ENCODE measurements around the gene LEPR. TPM values are rescaled to one million over a fixed set of nuclear protein-coding genes. Genes with fewer than 3 reads are reported as not detected.
A peak's percentile ranks its signal among the peaks of the same experiment; 100 is the strongest.

LEPR gene
- total RNA-seq, 2 donors from 2014 or later, result 4.6 to 9.2 TPM

DNA sequence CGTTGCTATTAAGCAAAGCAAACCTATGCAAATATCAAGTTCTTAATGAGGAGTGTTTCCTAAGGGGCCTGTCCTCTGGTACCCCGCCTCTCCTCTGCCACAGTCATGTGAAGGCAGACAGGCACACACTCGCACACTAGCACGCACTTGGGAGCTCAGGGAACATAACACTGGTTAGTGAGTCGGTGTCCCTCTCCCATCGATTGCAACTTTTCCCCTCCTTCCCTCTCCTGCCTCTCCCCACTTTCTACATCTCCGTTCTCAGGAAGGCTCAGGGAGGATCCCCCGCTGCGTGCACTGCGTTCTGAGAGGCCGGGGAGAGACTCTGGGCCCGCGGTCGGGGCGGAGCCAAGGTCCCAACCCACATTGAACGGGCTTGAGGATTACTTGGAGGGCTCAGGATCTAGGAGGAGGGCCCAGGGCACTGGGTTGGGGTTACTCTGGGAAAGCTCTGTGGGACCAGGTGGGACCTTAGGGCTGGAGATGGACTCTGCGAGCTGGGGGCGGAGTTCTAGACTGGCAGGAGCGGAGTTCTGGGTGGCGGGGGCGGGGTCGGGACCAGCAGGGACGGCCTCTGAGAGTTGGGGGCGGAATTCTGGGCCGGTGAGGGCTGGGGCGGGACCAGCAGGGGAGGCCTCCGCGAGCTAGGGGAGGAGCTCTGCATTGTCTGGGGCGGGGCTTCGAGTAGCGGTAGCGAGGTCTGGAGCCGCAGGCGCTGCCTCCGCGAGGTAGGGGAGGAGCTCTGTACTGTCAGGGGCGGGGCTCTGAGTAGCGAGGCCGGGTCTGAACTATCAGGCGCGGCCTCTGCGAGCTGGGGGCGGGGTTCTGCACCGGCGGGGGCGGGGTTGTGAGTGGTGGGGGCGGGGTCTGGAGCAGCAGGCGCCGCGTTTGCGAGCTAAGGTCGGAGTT is 533 bp upstream of the LEPR start:
- Mint-ChIP-seq H3K27ac (peak overlapping the region; percentile 95), H3K4me1 (peaks cover 19% of the 10 kb centered on the region), H3K9me3 (no peaks in the 10 kb centered on the region), H3K4me3 (no peak overlapping the region), H3K27me3 (no peaks in the 10 kb centered on the region), H3K36me3 (ENCODE audit: low read depth) (peaks cover 9% of the 10 kb centered on the region)
- ATAC-seq (replicated peaks), result peak; percentile 92

DNA sequence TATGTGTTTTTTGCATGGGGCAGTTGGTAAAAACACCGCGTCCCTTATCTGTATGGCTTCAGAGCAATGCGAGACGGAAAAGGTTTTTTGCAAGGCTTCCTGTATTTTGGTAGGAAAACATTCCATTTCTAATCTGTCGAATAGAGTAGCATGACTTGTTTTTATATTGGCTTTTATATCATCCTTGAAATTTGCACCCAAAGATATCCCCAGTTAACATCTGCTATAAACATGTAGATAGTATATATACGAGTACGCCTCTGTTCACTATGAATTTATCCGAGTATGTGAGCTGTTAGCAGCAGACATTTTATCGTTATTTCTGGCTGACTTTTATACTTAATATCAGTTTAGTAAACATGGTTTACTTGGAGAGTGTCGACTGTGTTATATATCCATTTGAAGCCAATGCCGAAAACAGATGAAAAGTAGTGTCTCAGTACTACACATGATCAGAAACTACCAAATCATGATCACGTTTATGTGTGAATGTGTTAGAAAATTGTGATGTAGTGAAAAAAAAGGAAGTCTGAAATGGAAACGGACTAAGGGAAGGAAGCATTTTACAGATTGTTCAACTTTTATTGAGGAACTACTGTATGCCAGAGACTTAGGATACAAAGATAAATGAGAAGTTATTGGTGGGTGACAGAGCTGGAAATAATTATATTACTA is 1.0 kb downstream of the LEPR start:
- Mint-ChIP-seq H3K27me3 (no peaks in the 10 kb centered on the region), H3K27ac (no peak overlapping the region), H3K36me3 (ENCODE audit: low read depth) (peaks cover 24% of the 10 kb centered on the region), H3K9me3 (no peaks in the 10 kb centered on the region), H3K4me1 (peaks cover 32% of the 10 kb centered on the region), H3K4me3 (no peak overlapping the region)
- no peak for ATAC-seq (replicated peaks)

DNA sequence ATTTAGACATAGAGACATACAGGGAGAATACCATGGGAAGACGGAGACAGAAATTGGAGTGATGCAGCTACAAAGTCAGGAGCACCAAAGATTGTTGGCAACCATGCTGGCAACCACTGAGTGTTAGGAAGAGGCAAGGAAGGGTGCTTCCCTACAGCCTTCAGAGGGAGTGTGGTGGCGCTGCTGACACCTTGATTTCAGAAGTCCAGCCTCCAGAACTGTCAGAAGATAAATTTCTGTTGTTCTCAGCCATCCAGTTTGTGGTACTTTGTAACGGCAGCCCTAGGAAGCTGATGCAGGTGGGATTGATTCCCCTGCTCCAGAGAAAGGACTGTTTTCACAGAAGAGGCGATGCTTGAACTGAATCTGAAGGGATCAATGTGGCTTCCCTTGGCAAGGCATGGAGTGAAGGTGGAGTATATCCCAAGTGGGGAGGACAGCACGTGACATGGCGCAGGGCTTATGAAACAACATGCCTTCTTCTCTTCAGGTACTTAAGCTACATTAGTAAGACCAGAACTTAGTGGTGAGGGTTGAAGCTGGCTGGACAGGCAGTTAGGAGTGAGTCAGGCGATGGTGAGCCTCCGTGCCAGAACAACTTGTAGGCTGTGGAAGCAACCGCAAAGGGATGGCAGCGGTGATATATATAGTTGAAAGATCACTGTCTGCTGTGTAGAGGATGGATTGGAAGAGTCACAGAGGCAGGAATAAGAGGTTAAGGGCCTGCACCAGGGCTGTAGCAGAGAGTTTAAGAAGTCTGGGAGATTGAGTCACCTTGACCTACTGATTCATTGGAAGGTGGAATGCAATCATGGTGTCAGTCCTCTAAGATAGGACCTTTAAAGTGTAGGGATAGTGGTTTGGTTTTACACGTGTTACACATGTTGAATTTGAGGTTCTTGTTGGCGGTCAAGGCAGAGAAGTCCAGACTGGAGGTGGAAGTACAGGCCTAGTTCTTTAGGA is 2.1 kb downstream of the LEPR start:
- H3K4me3 Mint-ChIP-seq, result no peak overlapping the region
- H3K36me3 Mint-ChIP-seq (ENCODE audit: low read depth), result peaks cover 35% of the 10 kb centered on the region
- no peak overlapping the region for H3K27ac Mint-ChIP-seq
- peaks cover 32% of the 10 kb centered on the region for H3K4me1 Mint-ChIP-seq
- no peaks in the 10 kb centered on the region for H3K9me3 Mint-ChIP-seq
- no peak for ATAC-seq (replicated peaks)
- H3K27me3 Mint-ChIP-seq, result no peaks in the 10 kb centered on the region

DNA sequence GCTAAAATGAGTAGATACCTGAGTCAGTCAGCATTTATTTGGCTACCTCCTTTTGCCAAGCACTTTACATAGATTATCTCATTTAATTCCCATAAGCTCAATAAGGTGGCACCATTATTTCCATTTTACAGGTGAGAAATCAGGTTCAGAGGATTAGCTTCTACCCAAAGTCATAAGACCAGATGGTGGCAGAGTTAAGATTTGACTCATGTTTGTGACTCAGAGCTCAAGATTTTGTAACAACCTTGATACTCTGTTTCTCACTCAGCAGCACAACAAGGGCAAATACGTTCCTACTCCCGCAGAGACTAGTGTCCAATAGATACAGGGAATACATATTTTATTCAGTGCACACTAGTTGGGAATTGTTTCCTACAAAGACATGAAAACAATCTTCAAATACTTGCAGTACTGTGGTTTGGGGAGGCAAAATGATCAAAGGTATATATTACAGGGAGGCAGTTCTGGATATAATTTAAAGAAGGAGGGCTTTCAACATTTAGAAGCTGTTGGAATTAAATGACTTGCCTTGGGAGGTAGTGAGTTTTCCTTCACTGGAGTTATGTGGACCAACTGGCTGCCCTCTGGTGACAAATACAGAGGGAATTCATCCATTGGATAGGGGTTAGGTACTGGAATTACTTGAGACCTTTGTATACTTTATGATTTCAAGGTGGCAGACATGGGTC is 3.6 kb downstream of the LEPR start:
- Mint-ChIP-seq H3K36me3 (ENCODE audit: low read depth) (peaks cover 49% of the 10 kb centered on the region), H3K4me3 (no peak overlapping the region), H3K27me3 (no peaks in the 10 kb centered on the region), H3K27ac (no peak overlapping the region), H3K9me3 (no peaks in the 10 kb centered on the region), H3K4me1 (peaks cover 30% of the 10 kb centered on the region)
- ATAC-seq (replicated peaks), result peak; percentile 22

DNA sequence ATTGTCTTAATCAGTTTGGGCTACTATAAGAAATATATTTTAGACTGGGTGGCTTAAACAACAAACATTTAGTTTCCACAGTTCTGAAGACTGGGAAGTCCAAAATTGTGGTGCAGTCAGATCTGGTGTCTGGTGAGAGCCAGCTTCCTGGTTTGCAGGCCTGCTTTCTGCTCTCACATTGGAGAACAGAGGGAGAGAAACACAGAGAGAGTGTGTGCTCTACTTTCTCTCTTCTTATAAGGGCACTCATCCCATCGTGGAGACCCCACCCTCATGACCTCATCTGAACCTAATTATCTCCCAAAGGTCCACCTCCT is 4.1 kb downstream of the LEPR start:
- peaks cover 31% of the 10 kb centered on the region for H3K4me1 Mint-ChIP-seq
- H3K27ac Mint-ChIP-seq, result no peak overlapping the region
- no peak overlapping the region for H3K4me3 Mint-ChIP-seq
- peaks cover 52% of the 10 kb centered on the region for H3K36me3 Mint-ChIP-seq (ENCODE audit: low read depth)
- no peak for ATAC-seq (replicated peaks)
- no peaks in the 10 kb centered on the region for H3K27me3 Mint-ChIP-seq
- no peaks in the 10 kb centered on the region for H3K9me3 Mint-ChIP-seq

DNA sequence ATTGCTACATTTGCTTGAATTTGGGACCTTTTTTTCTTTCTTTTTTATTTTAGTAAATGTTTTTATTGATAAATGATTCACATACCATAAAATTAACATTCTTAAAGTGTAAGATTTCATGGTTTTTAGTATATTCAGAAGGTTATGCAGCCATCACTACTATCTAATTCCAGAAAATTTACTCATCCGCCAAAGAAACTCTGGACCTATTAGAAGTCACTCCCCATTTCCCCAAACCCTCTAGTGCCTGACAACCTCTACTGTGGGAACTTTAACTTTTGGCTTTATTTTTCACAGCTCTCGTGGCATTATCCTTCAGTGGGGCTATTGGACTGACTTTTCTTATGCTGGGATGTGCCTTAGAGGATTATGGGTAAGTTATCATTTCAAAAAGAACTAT is 4.5 kb downstream of the LEPR start:
- H3K36me3 Mint-ChIP-seq (ENCODE audit: low read depth), result peaks cover 57% of the 10 kb centered on the region
- H3K4me3 Mint-ChIP-seq, result no peak overlapping the region
- no peaks in the 10 kb centered on the region for H3K9me3 Mint-ChIP-seq
- no peak for ATAC-seq (replicated peaks)
- H3K27me3 Mint-ChIP-seq, result no peaks in the 10 kb centered on the region
- no peak overlapping the region for H3K27ac Mint-ChIP-seq
- H3K4me1 Mint-ChIP-seq, result peaks cover 30% of the 10 kb centered on the region

DNA sequence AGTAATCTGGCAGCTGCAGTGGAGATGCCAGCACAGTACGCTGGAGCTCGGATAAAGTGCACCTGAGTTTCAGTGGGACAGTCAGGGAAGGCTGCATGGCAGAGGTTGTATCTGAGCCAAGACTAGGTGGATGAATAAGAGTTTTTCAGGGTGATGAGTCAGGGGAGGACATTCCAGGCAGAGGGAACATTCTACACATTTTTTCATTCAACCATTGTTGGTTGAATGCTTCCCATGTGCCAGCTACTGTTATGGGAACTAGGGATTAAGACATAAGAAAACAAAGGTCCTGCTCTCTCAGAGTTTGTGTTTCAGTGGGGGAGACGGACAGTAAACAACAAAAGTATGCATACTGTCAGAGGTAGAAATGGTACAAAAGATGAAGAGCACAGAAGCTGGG is 5.2 kb downstream of the LEPR start:
- H3K27ac Mint-ChIP-seq, result peak overlapping the region; percentile 22
- ATAC-seq (replicated peaks), result no peak
- H3K27me3 Mint-ChIP-seq, result no peaks in the 10 kb centered on the region

DNA sequence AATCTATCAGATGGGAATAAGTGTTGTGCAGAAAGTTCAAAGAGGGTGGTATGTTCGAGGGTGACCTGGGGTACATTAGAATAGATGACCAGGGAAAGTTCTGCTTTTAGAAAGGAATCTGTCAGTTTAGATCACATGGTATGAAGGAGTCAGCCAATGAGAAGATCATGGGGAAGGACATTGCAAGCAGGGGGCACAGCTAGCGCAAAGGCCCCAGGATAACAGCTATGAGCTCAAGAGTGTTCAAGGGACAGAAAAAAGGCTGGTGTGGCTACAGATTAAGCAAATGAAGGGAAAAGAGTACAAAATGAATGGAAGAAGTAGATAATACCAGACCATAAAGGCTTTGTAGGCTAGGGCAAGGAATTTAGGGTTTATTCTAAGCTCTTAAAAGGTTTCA is 8.6 kb downstream of the LEPR start:
- peaks cover 78% of the 10 kb centered on the region for H3K36me3 Mint-ChIP-seq (ENCODE audit: low read depth)
- H3K9me3 Mint-ChIP-seq, result no peaks in the 10 kb centered on the region
- no peaks in the 10 kb centered on the region for H3K27me3 Mint-ChIP-seq
- peaks cover 42% of the 10 kb centered on the region for H3K4me1 Mint-ChIP-seq
- H3K27ac Mint-ChIP-seq, result peak overlapping the region; percentile 26
- no peak overlapping the region for H3K4me3 Mint-ChIP-seq
- ATAC-seq (replicated peaks), result no peak

More for the DNA sequence above, 5.2 kb downstream of the LEPR start:
- Mint-ChIP-seq H3K4me1 (peaks cover 34% of the 10 kb centered on the region), H3K36me3 (ENCODE audit: low read depth) (peaks cover 64% of the 10 kb centered on the region), H3K4me3 (no peak overlapping the region), H3K9me3 (no peaks in the 10 kb centered on the region)

DNA sequence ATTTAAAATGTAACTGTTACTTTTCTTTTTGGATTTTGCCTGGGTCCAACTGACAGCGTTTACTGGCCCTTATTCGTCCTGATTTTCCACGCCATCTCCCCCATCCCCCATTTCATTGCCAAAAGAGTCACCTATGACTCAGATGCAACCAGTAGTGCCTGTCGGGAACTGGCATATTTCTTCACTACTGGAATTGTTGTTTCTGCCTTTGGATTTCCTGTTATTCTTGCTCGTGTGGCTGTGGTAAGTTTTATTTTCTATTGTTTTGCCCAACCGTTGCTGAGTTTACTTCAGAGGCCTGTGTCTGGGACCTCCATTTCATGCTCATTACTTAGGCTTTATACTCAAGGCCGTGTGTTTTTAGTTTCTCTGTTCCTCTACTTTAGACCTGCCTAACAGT is 9.3 kb downstream of the LEPR start:
- no peaks in the 10 kb centered on the region for H3K27me3 Mint-ChIP-seq
- ATAC-seq (replicated peaks), result peak; percentile 12
- no peaks in the 10 kb centered on the region for H3K9me3 Mint-ChIP-seq
- peak overlapping the region; percentile 55 for H3K27ac Mint-ChIP-seq
- H3K4me1 Mint-ChIP-seq, result peaks cover 38% of the 10 kb centered on the region
- H3K4me3 Mint-ChIP-seq, result no peak overlapping the region
- peaks cover 78% of the 10 kb centered on the region for H3K36me3 Mint-ChIP-seq (ENCODE audit: low read depth)

DNA sequence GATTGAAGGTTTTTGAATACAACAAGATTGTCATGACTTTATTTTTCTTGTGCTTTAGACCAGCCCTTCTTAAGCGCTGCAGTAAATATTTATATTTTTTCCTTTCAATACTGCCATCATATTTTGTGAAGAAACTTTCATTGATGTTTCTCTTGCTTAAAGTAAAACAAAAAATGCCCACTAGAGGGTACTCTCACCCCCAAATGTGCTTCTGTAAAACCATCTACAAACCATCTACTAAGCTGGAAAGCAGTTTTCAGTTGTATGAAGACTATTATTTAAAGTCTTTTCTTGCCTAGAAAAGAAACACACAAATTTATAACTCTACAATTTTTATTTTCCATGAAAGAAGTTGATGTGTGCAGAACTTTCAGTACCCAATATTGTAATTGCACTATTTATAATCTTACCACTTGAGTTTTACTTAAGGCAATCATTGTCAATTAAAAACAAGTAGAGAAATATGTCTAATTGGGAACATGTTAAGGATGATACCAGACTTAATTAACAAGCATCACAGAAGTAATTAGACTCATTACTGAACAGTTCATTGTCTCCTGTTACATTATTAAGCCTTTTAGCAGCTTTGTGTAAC is 10.7 kb downstream of the LEPR start:
- Mint-ChIP-seq H3K27ac (peak overlapping the region; percentile 7), H3K27me3 (no peaks in the 10 kb centered on the region), H3K4me3 (no peak overlapping the region), H3K4me1 (peaks cover 28% of the 10 kb centered on the region), H3K9me3 (no peaks in the 10 kb centered on the region), H3K36me3 (ENCODE audit: low read depth) (peaks cover 68% of the 10 kb centered on the region)
- no peak for ATAC-seq (replicated peaks)

DNA sequence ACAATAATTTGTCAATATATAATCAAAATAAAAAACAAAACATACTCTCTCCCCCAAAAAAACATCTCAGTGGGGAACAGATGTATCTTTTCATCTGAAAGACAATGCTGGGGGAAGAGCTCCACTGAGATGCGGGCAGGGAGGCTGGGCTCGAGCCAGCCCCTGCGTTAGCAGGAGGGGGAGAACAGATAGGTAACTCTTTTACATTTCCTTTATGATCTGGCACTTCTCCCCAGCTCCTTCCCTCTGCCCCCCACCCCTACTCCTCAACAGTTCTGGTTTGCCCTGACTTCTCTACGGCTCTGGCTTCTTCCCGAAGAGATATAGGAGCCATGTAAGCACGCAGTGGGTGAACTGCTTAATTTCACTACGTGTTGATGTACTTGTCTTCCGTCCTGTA is 12.4 kb downstream of the LEPR start:
- no peaks in the 10 kb centered on the region for H3K27me3 Mint-ChIP-seq
- no peaks in the 10 kb centered on the region for H3K9me3 Mint-ChIP-seq
- H3K4me1 Mint-ChIP-seq, result peaks cover 25% of the 10 kb centered on the region
- no peak overlapping the region for H3K27ac Mint-ChIP-seq
- ATAC-seq (replicated peaks), result no peak
- H3K36me3 Mint-ChIP-seq (ENCODE audit: low read depth), result peaks cover 51% of the 10 kb centered on the region
- H3K4me3 Mint-ChIP-seq, result no peak overlapping the region

DNA sequence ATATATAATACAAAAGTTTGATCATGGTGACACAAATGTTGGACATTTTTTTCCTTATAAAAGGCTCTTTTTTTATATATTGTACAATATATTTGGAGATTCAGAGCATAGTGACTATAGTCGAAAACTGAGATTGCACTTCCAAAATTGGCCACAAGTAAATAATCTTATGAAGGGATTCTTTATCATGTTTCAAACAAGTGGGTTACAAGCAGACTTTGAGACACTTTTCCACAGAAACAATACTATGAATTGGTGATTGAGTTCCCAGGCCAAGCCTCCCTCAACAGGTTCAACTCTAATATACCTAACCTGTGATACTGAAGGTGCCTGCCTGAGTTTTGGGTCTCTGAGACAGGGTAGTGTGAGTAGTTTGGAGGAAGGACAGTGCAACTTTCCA is 13.8 kb downstream of the LEPR start:
- no peak overlapping the region for H3K4me3 Mint-ChIP-seq
- H3K9me3 Mint-ChIP-seq, result no peaks in the 10 kb centered on the region
- H3K27me3 Mint-ChIP-seq, result no peaks in the 10 kb centered on the region
- no peak overlapping the region for H3K27ac Mint-ChIP-seq
- H3K4me1 Mint-ChIP-seq, result peaks cover 20% of the 10 kb centered on the region
- peaks cover 39% of the 10 kb centered on the region for H3K36me3 Mint-ChIP-seq (ENCODE audit: low read depth)
- no peak for ATAC-seq (replicated peaks)

DNA sequence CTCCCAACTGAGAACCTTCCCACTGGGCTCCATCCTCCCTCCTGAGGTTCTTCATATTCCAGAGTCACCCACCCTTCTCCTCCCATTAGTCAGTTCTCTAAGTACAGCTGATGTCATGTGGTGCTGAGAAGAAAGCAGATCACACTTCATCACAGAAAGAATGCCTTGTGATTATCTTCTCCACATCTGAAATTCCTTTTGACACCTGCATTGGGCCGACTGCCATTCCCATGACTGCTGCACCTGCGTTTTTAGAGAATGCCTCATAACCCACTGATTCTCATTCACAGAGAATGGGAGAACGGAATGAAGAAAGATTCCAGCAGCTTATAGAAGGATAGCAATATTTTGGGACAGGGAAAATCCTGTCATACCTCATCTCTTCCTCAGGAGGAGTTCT is 14.3 kb downstream of the LEPR start:
- no peak for ATAC-seq (replicated peaks)
- no peaks in the 10 kb centered on the region for H3K9me3 Mint-ChIP-seq
- H3K27me3 Mint-ChIP-seq, result no peaks in the 10 kb centered on the region

DNA sequence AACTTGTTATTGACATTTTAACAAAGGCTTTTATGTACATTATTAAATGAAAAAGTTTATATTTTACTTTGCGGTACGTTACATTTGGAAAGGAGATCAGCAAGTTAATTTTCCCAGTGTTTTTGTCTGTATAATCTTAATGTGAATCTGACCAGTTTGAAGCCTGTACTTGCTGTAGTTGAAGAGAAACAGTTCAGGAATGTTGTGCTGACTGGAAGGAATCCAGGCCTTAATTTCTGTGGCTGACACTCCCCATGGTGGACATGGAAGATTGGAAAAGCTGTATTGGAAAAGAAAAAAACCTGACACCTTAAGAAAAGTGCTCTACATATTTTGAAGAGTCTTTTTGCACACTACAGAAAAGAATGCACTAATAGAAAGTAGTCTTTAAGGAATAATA is 15.5 kb downstream of the LEPR start:
- peaks cover 23% of the 10 kb centered on the region for H3K36me3 Mint-ChIP-seq (ENCODE audit: low read depth)
- no peak overlapping the region for H3K27ac Mint-ChIP-seq
- ATAC-seq (replicated peaks), result no peak
- peaks cover 9% of the 10 kb centered on the region for H3K4me1 Mint-ChIP-seq
- no peaks in the 10 kb centered on the region for H3K9me3 Mint-ChIP-seq
- no peak overlapping the region for H3K4me3 Mint-ChIP-seq
- H3K27me3 Mint-ChIP-seq, result no peaks in the 10 kb centered on the region

More for the DNA sequence above, 14.3 kb downstream of the LEPR start:
- Mint-ChIP-seq H3K27ac (no peak overlapping the region), H3K4me3 (no peak overlapping the region), H3K36me3 (ENCODE audit: low read depth) (peaks cover 36% of the 10 kb centered on the region), H3K4me1 (peaks cover 18% of the 10 kb centered on the region)

Data from activated T-helper 17 cell treated with anti-CD3 and anti-CD28 coated beads, Interleukin-2, amount 50 U/mL, for 72 hours (primary cell).